HL-60 (cell line): ENCODE results near the gene ENTHD1.

ENCODE experiments used
- GABPA ChIP-seq: IDR thresholded peaks from 2 replicates; pipeline ENCODE4 v1.6.1; 2012; ENCODE audit warnings: low read depth
- POLR2AphosphoS5 ChIP-seq: IDR thresholded peaks from 2 replicates; pipeline ENCODE4 v1.6.1; 2012; ENCODE audit warnings: low read depth
- REST ChIP-seq: IDR thresholded peaks from 2 replicates; pipeline ENCODE4 v1.6.1; 2012; ENCODE audit warnings: low read depth; ENCODE audit not compliant: insufficient replicate concordance
- TF ChIP-seq, protein P1 (sequence below): IDR thresholded peaks from one replicate; pipeline ENCODE4 v1.5.1; 2011; ENCODE audit warnings: low read length, control low read depth, inconsistent platforms; ENCODE audit not compliant: insufficient read depth

GRCh38 chr22:39825661-39826102 lies 67.9 kb downstream of the ENTHD1 start:
- TF ChIP-seq, protein P1, sequence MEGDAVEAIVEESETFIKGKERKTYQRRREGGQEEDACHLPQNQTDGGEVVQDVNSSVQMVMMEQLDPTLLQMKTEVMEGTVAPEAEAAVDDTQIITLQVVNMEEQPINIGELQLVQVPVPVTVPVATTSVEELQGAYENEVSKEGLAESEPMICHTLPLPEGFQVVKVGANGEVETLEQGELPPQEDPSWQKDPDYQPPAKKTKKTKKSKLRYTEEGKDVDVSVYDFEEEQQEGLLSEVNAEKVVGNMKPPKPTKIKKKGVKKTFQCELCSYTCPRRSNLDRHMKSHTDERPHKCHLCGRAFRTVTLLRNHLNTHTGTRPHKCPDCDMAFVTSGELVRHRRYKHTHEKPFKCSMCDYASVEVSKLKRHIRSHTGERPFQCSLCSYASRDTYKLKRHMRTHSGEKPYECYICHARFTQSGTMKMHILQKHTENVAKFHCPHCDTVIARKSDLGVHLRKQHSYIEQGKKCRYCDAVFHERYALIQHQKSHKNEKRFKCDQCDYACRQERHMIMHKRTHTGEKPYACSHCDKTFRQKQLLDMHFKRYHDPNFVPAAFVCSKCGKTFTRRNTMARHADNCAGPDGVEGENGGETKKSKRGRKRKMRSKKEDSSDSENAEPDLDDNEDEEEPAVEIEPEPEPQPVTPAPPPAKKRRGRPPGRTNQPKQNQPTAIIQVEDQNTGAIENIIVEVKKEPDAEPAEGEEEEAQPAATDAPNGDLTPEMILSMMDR: no peak
- TF ChIP-seq POLR2AphosphoS5 (no peak), GABPA (no peak), REST (no peak)
